Raji (cell line): ENCODE data around the gene PCK2.
A peak's percentile ranks its signal among the peaks of the same experiment; 100 is the strongest.

Experiments used
- POLR2A ChIP-seq: IDR thresholded peaks from 2 replicates; pipeline ENCODE4 v1.6.1; 2011; ENCODE audit warnings: low read depth, low read length, control low read depth; ENCODE audit not compliant: insufficient read depth

The PCK2 gene

DNA sequence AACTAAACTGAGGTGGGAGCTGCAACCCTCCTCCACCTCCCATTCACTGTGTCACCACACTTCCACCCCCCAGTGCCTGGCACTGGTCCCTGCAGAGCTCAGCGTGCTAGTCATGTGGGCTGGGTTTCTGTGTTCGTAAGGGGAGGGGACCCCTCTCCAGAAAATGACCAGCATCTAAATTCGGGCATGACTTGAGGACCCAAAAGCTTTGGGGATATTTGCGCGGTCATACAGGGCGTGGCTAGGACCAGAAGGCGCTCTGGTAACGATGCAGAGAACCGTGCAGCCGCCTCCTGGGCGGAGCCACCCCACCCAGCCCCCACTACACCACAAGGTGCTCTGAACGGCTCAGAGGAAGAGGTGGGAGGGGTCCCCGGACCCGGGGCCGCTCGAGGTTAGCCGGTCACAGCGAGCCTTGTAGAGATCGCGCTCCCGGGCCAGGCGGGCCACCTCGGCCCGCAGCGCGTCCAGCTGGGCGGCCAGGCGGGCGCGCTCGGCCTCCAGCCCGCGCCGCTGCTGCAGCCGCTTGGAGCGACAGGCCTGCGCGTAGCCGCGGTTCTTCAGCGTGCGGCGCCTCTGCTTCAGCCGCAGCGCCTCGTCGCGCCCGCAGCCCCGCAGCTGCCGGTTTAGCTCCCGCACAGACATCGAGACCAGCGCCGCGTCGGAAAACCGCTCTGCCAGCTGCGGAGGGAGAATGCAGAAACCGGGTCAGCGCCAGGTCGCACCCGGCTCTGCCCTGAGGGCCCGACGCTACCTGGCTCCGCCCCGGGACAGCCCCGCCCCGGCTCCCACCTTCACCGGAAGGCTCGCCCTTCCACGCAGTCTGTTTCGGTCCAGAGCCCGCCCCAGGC, 13.0 kb upstream of the PCK2 start:
- peak; percentile 53 for TF ChIP-seq POLR2A

DNA sequence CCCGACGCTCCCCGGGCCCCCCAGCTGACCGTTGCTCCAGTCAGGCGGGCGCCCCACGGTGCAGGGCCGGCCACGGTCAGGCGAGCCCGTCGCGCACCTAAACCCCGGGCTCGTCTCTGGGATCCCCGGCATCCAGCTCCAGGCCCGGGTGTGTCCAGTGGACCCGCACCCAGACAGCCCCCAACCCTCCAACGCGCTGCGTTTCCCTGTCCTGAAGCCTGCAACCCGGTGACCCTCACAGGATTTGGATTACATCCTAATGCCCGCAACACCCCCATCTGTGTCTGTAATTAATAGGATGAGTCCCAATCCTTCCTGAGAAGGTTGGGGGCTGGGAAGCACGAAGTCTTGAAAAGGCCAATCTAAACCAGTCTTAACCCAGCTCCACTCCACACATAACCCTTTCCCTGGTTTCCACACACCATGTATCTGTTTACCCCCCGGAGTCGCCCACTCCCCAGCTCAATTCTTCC, 12.3 kb upstream of the PCK2 start:
- no peak for TF ChIP-seq POLR2A

DNA sequence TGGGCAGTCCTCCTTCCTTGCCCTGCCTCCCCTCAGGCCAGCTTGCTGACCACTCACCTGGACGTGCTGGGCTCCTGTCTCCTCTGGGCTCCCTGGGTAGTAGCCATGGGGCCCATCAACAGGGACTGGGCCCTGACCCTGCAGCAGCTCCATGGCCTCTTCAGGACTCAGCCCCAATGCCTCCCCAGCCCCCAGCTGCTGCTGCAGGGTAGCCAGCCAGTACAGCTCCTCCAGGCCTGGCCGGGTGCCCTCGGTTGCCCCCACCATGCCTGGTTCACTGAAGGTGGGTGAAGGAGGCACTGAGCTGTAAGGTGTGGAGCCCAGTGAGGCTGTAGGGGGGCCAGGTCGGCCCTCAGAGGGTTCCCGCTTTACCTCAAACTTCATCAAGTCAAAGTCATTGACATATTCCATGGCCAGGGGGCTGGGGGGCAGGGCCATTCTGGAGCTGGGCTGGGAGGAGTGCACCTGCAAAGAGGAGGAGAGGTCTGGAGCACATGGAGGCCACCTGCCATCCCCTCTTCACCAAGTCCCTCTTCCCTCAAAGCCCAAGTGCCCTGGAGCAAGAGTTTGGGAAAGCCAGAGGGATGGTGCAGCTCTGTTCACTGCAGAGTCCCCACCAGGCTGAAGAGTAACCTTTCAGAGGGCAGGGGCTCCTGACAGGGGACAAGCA, 11.6 kb upstream of the PCK2 start:
- no peak for TF ChIP-seq POLR2A

DNA sequence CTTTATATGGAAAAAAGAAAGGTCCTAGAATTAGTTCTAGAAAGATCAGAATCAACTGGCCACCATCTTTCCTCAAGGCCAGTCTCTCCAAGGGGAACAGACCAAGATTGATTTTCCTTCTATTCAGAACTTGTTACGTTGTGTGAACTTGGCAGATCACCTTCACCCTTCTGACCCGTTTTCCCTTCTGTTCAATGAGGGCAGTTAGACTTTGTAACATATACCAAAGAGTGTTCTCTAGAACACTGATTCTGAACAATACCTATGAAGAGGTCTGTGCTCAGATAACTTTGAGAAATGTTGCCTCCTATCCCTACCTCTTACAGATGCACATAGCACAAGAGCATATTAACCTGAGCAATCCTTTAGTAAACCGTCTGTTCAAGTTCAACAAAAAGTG, 10.6 kb upstream of the PCK2 start:
- no peak for TF ChIP-seq POLR2A

DNA sequence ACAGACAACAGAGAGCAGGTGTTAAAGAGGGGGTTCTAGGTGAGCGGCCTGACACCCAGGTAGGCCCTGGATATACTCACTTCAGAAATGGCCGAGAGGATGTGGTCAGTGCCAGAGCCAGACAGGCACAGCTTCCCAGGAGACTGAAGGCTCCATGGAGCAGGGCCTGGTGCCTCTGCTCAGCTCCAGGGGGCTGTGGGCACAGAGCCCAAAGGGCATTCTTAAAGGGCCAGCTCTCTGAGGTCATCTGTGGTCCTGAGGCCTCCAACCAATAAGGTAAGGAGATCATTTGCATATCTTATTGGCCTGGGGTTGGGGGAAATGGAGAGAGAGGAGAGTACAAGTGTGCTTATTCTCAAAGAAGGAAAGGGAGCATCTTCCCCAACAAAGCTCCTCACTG, 9.7 kb upstream of the PCK2 start:
- no peak for TF ChIP-seq POLR2A

DNA sequence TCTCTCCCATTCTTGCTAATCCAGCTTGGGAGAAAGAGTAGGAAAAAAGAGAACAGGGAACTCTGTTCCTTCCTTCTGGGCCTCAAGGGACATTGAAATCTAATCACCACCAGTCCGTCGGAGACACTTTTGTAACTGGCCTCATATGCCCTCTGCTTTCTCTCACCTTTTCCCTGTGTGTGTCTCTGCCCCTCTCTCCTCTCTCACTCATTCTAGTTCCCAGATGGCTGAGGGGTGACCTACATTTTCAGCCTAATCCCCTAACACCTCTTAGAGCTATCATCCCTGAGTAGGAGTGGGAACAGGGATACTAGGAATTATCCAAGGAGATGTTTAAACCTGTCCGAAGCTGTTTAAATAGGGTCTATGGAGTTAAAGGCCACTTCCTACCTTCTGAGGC, 8.9 kb upstream of the PCK2 start:
- no peak for TF ChIP-seq POLR2A

DNA sequence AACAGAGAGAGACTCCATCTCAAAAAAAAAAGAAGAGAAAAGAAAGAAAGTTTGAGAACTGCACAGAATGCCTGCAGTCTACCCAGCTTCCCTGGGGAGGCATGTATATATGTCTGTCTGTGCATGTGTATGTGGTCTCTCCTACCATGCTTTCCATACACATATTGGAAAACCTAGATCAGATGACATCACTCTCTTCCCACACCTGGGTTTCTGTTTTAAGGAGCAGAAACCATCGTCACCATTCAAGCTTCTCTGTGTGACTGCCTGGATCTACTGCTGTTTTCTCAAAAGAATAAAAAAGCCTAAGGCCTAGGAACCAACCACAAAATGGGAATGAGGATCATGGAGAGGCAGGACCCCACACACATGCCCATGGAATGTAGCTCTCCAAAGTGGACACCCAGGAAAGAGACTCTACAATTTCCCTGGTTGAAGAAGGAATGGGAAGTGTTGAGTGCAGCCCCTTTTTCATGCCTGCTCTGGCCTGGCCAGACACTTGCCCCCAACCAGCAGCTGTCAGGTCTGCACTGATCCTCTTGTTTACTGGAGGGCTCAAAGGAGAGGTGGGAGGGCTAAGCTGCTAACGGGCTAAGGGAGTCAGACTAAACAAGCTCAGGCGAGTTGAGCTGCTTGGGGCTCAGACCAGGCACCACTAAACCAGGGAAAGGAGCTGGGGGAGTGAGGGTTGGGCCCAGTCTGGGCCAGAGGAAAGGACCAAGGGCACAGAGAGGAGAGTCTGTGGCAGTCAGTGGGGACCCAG, 7.7 kb upstream of the PCK2 start:
- no peak for TF ChIP-seq POLR2A

DNA sequence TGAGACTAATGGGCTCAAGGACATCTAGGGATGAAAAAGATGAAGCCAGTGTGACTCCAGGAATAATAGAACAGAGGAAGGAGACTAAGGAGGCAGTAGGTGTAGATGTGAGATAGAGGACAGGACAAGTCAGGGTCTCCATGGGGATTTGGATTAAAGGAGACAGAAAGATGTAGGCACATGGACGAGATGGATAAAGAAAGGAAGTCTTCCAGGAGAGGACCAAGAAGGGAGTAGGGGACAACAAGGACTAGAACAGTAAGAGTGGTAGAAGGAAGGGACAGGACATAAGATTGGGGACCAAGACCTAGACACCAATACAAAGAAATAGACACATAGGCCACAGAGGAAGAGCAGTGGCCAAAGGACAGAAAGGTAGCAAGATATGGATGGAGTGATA, 7.1 kb upstream of the PCK2 start:
- no peak for TF ChIP-seq POLR2A

DNA sequence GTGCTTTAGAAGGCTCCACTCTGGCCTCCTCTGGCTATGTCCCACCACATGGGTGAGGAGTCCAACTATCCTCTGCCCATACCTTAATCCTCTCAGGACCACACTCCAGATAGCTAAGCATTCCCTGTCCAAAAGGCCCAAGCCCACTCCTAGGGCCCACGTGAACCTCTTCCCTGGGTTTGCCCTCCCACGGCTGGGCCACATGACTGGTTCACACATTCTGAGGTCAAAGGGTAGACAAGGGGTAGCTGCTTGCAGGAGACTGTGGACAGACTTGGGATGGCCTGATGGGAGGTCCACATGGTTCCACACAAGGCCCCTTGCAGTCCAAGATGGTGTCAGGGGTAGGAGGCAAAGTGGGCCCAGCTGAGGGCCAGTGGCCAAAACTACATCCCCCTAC, 6.0 kb upstream of the PCK2 start:
- no peak for TF ChIP-seq POLR2A

DNA sequence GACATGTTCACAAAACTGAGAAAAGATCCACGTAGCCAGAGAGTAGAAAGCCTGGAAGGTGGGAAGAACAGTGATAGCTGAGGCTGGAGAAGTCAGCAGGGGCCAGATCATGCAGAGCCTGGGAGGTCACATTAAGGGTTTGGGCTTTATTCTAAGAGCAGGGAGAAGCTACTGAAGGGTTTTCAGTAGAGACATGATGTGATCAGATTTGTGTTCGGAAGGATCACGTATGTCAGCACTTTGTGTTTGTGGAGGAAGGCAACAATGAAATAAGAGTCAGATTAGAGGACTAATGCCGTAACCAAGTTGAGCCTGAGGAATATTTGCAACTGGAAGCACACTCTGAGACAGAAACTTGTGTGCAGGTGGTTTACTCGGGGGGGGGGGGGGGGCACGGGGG, 4.2 kb upstream of the PCK2 start:
- TF ChIP-seq POLR2A: no peak

DNA sequence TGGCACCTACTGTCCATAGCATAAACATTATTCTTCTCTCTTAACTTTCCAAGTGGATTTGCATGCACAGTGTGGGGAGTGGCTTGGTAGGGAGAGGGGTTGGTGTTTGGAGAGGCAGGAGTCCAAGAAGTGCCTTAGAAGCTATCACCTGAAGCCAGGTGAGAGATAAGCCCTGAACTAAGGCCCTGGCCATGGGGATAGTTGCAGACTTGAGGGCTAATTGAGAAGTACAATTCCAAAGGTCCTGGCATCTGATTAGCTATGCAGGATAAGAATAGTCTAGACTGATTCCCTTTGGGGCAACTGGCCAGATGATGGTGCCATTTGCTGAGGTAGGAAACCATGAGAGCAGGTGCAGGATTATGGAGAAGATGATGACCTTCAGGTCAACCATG, 2.0 kb upstream of the PCK2 start:
- TF ChIP-seq POLR2A: no peak

DNA sequence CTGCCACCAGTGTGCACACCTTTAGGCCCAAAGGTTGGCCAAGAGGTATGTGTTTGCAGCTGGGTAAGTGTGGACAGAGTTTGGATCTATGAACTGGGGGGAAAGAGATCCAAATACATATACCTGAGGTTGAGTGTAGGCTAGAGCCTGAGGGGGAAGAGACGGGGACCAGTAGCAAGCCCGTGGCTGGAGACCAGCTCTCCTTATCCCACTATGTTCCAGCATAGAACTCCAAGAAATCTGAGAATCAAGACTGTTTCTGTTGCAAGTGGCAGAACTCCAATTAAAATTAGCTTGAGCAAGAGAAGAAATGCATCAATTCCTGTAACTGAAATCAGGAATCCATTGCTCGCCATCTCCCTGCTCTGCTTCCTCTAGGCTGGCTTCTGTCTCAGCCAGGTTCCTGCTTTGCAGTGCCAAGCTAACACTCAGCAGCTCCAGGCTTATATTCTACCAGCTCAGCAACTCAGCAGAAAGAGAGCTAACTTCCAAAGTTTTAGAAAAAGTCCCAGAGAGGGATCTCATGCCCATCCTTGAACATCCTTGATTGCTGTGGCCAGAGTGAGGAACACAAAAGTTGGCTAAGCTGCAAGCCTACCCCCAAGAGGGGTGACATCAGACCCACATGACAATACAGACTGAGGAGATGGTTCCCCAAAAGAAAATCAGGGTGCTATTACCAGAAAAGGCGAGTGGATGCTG, 1.5 kb upstream of the PCK2 start:
- TF ChIP-seq POLR2A: no peak; the same call in 1 of the 2 replicates

DNA sequence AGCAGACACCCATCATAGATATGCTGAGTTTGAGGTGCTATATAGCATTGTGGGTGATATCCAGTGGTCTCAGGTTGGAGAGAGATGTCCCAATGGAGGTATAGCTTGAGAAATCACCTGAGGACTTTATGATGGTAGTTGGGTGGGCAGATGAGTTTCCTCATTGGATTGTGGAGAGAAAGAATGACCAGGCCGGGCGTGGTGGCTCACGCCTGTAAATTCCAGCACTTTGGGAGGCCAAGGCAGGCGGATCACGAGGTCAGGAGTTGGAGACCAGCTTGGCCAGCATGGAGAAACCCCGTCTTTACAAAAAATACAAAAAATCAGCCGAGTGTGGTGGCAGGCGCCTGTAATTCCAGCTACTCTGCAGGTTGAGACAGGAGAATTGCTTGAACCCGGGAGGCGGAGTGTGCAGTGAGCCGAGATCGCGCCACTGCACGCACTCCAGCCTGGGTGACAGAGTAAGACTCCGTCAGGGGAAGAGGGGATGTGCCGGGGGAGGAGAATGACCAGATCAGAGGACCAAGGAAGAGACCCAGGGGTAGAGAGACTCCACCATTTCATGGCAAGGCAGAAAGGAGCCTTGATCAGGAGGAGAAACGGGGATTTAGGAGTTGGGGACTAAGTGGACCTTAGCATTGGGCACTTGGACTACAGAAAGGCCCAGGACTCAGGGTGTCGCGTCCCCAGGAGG, 757 bp upstream of the PCK2 start:
- no peak for TF ChIP-seq POLR2A

DNA sequence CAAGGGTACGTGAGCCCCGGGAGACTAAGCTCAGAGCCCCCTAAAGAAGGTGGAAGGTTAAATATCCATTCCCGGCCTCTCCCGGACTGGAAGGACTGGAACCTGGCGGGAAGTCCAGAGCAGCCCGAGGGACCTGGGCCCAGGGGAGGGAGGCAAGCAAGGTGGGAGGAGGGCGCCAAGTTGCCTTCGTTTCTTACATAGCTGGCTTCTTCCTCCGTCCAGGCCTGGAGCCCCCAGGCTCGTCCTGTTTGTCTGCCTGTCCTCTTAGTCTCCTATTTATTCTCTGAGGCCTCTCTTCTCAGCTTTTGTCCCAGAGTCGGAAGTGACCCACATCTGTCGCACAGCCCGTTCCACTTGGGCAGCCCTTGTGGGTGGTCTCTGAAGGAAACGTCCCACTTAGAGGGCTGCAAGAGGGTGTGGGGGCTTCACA, 745 bp downstream of the PCK2 start:
- TF ChIP-seq POLR2A: no peak
